HG02938 (cell line): ENCODE data around the gene HLCS.

ENCODE experiments used
- ATAC-seq: cut with Tn5 transposase; IDR thresholded peaks from one replicate; pipeline ENCODE4 v1.9.1; 2021; ENCODE audit warnings: mild to moderate bottlenecking, moderate library complexity; ENCODE audit not compliant: unreplicated experiment

HLCS gene

GRCh38 chr21:36915696-36916245 lies 50.7 kb downstream of the HLCS start:
- no peak for ATAC-seq

- no peak for ATAC-seq
These were observed 51.3 kb downstream of the HLCS start for GRCh38 chr21:36915014-36915695.

- ATAC-seq, result no peak
These were observed 52.0 kb downstream of the HLCS start for GRCh38 chr21:36914244-36915013.

DNA sequence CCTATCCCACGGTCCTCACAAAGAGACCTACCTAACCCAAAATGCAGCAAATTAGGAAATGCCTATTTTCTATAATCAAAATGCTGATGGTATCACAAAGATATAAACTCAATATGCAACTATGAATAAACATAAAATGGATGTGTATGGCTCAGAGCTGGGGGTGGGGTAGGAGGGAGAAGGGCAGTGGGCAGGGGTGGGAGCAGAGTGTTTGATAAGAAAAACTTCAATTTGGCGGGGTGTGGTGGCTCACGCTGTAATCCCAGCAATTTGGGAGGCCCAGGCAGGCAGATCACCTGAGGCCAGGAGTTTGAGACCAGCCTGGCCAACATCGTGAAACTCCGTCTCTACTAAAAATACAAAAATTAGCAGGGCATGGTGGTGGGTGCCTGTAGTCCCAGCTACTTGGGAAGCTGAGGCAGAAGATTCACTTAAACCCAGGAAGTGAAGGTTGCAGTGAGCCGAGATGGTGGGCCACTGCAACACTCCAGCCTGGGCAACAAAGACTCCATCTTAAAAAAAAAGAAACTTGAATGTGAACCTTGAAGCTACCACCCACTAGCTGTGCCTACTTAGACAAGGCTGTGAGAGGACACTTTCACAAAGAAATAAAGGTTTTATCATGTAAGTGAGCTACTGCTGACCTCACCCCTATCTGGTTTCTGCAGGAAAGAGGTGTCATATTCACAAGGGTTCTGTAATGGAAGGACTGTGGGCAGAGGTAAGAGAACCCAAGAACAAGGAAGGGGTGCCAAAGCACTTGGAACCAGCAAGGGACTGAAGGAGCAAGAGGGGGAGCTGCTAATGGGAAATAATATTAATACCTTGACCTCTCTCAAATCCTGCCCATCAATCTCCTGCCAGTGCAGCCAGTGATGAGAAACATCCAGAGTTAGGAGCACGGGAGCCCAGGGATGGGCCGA lies 53.0 kb downstream of the HLCS start:
- ATAC-seq, result no peak

DNA sequence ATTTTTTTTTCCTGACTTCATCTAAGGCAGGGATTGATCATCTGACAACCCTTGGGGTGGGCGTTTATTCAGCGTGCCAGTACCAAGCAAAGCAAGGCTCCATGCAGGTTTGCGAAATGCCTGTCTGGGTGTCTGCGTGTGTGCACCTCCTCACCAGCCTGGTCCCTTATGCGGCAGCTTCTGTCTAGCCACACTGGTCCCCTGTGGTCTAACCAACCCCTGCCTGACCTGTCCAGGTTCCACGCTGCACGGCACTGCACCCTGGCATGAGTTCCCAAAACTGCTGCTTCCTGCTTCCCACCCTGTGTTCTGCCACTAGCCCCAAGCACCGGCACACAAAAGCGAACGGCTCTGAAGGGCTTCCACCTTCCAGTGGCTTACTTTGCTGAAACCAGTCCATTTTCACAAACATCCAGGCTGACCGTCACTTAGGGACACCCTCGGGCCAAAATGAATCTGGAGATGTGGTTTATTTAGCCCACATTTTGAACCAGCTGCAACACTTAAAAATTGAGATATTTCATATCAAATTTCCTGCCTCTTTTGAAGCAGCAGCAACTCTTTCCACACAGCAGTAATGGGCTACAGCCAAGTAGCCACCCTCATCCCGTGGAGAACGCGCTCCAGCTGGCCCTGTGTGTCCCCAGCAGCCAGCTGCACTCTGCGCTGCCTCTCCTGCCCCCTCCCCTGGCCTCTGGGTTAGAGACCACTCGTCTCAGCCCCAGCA lies 55.7 kb downstream of the HLCS start:
- ATAC-seq, result no peak

GRCh38 chr21:36909901-36910561 lies 56.4 kb downstream of the HLCS start:
- no peak for ATAC-seq

GRCh38 chr21:36909423-36909822 lies 57.0 kb downstream of the HLCS start:
- no peak for ATAC-seq

DNA sequence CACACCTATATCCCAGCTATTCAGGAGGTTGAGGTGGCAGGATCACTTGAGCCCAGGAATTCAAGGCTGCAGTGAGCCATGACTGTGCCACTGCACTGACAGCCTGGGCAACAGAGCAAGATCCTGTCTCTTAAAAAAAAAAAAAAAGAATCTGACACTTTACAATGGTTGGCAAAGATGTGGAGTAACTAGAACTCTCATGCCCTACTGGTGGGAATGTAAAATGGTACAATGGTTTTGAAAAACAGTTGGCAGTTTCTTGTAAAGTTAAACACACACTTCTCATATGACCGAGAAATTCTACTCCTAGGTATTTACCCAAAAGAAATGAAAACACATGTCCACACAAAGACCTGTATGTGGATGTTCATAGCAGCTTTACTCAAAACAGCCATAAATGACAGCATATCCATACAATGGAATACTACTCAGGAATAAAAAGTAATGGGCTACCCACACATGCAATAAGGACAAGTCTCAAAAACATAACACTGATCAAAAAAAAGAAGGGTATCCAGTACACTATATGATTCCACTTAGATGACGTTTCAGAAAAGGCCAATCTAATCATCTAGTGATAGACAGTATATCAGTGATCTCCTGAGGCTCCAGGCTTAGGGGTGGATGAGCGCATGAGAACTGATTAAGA lies 58.1 kb downstream of the HLCS start:
- ATAC-seq, result no peak

- ATAC-seq, result no peak
These were observed 62.3 kb downstream of the HLCS start for GRCh38 chr21:36904093-36904666.

DNA sequence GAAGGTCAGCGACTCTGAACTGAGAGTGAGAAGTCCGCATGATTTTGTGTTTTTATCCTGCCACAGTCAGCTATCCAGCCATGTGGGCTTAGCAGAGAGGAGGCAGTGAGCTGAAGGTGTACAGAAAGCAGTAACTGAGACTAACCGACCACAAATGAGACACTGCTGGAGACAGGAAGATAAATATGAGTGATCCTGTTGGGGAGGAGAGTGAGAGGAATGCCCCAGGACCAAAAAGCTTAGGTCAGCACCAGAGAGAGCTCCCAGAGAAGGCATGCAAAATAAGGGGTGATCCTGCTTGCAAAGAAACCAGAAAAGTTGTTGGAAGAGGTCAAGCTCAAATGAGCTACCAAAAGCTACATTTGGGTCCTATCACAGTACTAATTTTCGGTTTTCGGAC lies 63.7 kb downstream of the HLCS start:
- no peak for ATAC-seq

GRCh38 chr21:36902331-36902730 lies 64.1 kb downstream of the HLCS start:
- no peak for ATAC-seq

GRCh38 chr21:36901575-36901974 lies 64.9 kb downstream of the HLCS start:
- no peak for ATAC-seq

DNA sequence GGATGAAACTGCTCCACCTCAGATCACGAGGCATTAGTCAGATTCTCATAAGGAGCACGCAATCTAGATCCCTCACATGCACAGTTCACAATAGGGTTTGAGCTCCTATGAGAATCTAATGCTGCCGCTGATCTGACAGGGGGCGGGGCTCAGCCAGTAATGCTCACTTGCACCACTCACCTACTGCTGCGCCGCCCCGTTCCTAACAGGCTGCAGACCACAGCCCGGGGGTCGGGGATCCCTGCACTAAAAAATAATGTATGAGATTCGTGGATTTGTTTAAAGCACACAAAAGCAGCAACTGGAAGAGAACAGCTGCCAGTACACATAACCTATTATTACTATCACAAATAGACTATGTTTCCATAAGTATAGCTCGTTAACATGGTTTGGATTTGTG lies 72.9 kb downstream of the HLCS start:
- no peak for ATAC-seq

- no peak for ATAC-seq
These were observed 74.3 kb downstream of the HLCS start for GRCh38 chr21:36892201-36892600.

GRCh38 chr21:36891692-36892091 lies 74.8 kb downstream of the HLCS start:
- no peak for ATAC-seq

- no peak for ATAC-seq
These were observed 75.3 kb downstream of the HLCS start for GRCh38 chr21:36891121-36891520.

GRCh38 chr21:36890086-36890485 lies 76.4 kb downstream of the HLCS start:
- ATAC-seq, result no peak

- no peak for ATAC-seq
These were observed 77.1 kb downstream of the HLCS start for GRCh38 chr21:36889401-36889800.

DNA sequence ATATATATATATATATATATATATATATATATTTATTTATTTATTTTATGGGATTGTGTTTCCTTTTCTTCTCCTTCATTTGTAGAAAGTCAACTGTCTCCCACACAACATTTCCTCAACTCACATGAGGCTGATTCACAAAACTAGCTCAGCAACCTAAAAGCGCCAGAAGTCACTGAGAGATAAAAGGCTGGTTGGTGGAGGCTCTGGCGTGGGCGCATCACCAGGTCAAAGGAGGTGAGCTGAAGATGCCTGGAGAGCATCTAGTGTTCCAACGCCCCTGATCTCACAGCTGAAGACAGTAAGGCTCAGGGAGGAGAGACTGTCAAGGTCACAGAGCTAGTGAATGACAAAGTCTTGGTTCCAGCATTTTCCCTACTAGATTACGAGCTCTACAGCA lies 78.0 kb downstream of the HLCS start:
- no peak for ATAC-seq
